ENCODE results near the gene CES1. TPM values are rescaled to one million over a fixed set of nuclear protein-coding genes. Genes with fewer than 3 reads are reported as not detected.
"Not testable (repeated sequence)": the region's sequence is repeated elsewhere in the genome, so short reads cannot be mapped to it uniquely, and the experiment has no call there.

Gene CES1
- total RNA-seq, 2 donors from 2014 or later: 12.1 to 23.8 TPM

GRCh38 chr16:55821210-55821609, 11.7 kb downstream of the CES1 start:
- no peaks in the 10 kb centered on the region for H3K9me3 ChIP-seq
- H3K27ac ChIP-seq: no peak overlapping the region
- H3K27me3 ChIP-seq: no peaks in the 10 kb centered on the region
- no peak overlapping the region for H3K4me3 ChIP-seq
- DNase-seq (ENCODE audit: low spot score): no peak
- TF ChIP-seq, protein P1, sequence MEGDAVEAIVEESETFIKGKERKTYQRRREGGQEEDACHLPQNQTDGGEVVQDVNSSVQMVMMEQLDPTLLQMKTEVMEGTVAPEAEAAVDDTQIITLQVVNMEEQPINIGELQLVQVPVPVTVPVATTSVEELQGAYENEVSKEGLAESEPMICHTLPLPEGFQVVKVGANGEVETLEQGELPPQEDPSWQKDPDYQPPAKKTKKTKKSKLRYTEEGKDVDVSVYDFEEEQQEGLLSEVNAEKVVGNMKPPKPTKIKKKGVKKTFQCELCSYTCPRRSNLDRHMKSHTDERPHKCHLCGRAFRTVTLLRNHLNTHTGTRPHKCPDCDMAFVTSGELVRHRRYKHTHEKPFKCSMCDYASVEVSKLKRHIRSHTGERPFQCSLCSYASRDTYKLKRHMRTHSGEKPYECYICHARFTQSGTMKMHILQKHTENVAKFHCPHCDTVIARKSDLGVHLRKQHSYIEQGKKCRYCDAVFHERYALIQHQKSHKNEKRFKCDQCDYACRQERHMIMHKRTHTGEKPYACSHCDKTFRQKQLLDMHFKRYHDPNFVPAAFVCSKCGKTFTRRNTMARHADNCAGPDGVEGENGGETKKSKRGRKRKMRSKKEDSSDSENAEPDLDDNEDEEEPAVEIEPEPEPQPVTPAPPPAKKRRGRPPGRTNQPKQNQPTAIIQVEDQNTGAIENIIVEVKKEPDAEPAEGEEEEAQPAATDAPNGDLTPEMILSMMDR (IDR thresholded peaks at IDR 0.05): no peak
- no peaks in the 10 kb centered on the region for H3K36me3 ChIP-seq
- H3K4me1 ChIP-seq: no peaks in the 10 kb centered on the region

- DNase-seq (ENCODE audit: low spot score): no peak
- Histone ChIP-seq H3K27ac (no peak overlapping the region), H3K9me3 (no peaks in the 10 kb centered on the region), H3K4me3 (no peak overlapping the region), H3K4me1 (no peaks in the 10 kb centered on the region), H3K36me3 (no peaks in the 10 kb centered on the region), H3K27me3 (no peaks in the 10 kb centered on the region)
- TF ChIP-seq, protein P1 (IDR thresholded peaks at IDR 0.05): no peak
Measured at GRCh38 chr16:55820615-55821014, 12.3 kb downstream of the CES1 start.

DNA sequence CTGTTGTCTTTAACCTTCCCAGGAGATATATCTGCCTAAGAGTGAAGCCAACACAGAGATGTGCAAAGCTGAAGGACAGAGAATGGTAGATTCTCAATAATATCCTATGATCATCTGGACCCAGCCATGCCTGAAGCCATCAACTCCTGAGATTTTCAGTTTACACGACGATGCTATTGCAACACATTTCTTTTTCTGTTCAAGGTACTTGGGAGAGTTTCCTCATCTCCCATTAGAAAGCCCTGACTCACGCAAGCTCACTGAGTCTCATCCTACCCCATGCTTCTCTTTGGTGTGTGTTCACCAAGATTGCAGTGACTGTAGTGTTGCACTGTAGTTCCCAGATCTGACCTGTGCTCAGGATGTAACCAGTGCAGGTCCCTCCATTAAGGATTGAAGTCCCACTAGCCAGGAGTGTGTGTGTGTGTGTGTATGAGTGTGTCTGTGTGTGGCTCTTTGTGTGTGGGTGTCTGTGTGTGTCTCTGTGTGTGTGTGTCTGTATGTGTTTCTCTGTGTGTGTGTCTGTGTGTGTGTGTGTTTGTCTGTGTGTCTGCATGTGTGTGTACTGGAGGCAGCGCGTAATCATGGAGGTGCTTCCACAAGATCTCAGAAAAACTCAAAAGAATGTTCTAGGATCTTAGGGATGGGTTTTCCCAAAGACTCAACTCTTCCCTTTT, 15.5 kb downstream of the CES1 start:
- no peak overlapping the region for H3K4me3 ChIP-seq
- H3K4me1 ChIP-seq: no peaks in the 10 kb centered on the region
- no peak for DNase-seq (ENCODE audit: low spot score)
- TF ChIP-seq, protein P1 (IDR thresholded peaks at IDR 0.05): no peak
- no peak overlapping the region for H3K27ac ChIP-seq
- H3K27me3 ChIP-seq: no peaks in the 10 kb centered on the region
- H3K9me3 ChIP-seq: no peaks in the 10 kb centered on the region
- H3K36me3 ChIP-seq: no peaks in the 10 kb centered on the region

GRCh38 chr16:55816222-55816621, 16.7 kb downstream of the CES1 start:
- not testable (repeated sequence) for H3K36me3 ChIP-seq; H3K4me1 ChIP-seq; H3K27me3 ChIP-seq; H3K9me3 ChIP-seq; H3K27ac ChIP-seq; DNase-seq (ENCODE audit: low spot score); H3K4me3 ChIP-seq

DNA sequence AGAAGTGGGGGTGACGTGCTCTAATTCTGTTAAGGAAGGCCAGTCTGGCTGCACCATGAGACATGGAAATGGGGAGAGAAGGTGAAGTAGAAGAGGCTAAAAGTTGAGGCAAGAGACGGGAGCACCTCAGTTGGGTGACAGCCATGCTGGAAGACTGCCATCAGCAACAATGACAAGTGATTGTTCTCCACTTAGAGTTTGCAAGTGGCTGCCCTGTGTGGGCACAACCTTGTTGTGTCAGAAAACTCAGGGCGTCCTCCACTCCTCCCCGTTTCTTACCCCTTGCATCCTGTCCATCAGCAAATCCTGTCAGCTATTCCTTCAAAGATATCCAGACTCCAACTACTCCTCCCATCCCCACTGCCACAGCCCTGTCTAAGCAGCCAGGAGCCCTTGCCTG, 17.6 kb downstream of the CES1 start:
- TF ChIP-seq, protein P1 (IDR thresholded peaks at IDR 0.05): no peak
- DNase-seq (ENCODE audit: low spot score): no peak
- Histone ChIP-seq H3K4me3 (no peak overlapping the region), H3K4me1 (no peaks in the 10 kb centered on the region), H3K9me3 (no peaks in the 10 kb centered on the region), H3K27me3 (no peaks in the 10 kb centered on the region), H3K27ac (no peak overlapping the region), H3K36me3 (no peaks in the 10 kb centered on the region)

- H3K36me3 ChIP-seq; H3K27me3 ChIP-seq; DNase-seq (ENCODE audit: low spot score); H3K4me3 ChIP-seq; H3K9me3 ChIP-seq; H3K27ac ChIP-seq; H3K4me1 ChIP-seq: not testable (repeated sequence)
Measured at GRCh38 chr16:55814174-55814573, 18.7 kb downstream of the CES1 start.

DNA sequence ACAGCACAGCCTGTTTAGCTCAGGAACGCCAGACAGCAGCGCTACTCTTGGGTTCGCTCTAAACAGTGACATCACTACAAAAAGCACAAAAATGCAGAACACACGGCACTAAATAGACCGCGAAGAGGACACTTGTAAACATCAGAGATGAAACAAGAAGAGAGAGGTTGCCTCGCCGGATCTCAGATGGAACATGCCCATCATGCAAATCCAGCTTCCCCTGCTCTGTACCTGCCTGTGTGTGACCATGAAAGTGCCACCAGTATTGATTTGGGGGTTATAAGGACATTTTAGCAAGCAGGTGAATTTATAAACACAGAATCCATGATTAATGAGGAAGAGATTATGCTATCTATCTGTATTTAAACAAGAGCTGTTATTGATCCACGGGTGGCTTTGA, 19.2 kb downstream of the CES1 start:
- not testable (repeated sequence) for H3K4me3 ChIP-seq; H3K27me3 ChIP-seq; H3K27ac ChIP-seq; DNase-seq (ENCODE audit: low spot score); H3K9me3 ChIP-seq; H3K36me3 ChIP-seq; H3K4me1 ChIP-seq

Measured in right atrium auricular region (tissue), 2 donors.